ENCODE measurements around the gene AGT. TPM values are rescaled to one million over a fixed set of nuclear protein-coding genes. Genes with fewer than 3 reads are reported as not detected.

The AGT gene
- total and polyA plus RNA-seq, 8 donors = 1.1 to 23.4 (median 8.6) TPM

- ATAC-seq = peak in 2 of 4 donors; percentile 5 to 17
- H3K9me3 ChIP-seq = no peaks in the 10 kb centered on the region
- peaks cover 0 to 24% (median 3%) of the 10 kb centered on the region in 3 donors for H3K4me1 ChIP-seq
- H3K27ac ChIP-seq = no peak overlapping the region
- no peak for DNase-seq
- intact Hi-C loops (cut with DNase I) = no loop called here
- WGBS, 2 donors = 19% methylated on average over 4 of the region's 4 CpGs
- no peak for FAIRE-seq
- TF ChIP-seq, protein P1, sequence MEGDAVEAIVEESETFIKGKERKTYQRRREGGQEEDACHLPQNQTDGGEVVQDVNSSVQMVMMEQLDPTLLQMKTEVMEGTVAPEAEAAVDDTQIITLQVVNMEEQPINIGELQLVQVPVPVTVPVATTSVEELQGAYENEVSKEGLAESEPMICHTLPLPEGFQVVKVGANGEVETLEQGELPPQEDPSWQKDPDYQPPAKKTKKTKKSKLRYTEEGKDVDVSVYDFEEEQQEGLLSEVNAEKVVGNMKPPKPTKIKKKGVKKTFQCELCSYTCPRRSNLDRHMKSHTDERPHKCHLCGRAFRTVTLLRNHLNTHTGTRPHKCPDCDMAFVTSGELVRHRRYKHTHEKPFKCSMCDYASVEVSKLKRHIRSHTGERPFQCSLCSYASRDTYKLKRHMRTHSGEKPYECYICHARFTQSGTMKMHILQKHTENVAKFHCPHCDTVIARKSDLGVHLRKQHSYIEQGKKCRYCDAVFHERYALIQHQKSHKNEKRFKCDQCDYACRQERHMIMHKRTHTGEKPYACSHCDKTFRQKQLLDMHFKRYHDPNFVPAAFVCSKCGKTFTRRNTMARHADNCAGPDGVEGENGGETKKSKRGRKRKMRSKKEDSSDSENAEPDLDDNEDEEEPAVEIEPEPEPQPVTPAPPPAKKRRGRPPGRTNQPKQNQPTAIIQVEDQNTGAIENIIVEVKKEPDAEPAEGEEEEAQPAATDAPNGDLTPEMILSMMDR (IDR thresholded peaks at IDR 0.05) = no peak
- no peaks in the 10 kb centered on the region for H3K27me3 ChIP-seq
- peaks cover 0 to 40% (median 4%) of the 10 kb centered on the region in 3 donors for H3K36me3 ChIP-seq
- H3K4me3 ChIP-seq = no peak overlapping the region
Measured at GRCh38 chr1:230680300-230681025, 33.5 kb downstream of the AGT start.

DNA sequence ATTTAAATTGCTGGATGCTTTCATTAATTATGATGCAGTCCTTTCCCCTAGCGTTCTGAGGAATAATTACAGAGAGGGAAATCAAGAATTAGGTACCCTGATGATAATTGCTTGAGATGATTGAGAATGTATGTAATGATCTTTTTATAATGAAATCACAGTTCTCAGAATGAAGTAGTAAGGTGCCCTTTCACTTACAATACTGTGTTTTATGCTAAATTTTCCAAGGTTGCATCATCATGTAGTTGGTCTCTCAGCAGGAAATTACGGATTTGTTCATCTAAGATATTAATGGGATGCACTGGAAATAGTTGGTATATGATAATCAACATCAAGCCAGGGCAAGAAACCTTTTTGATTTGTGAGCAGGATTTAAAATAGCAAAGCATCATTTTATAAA lies 34.1 kb downstream of the AGT start:
- Histone ChIP-seq H3K4me3 (no peak overlapping the region), H3K4me1 (peaks cover 0 to 24% (median 3%) of the 10 kb centered on the region in 3 donors), H3K27me3 (no peaks in the 10 kb centered on the region), H3K36me3 (peaks cover 0 to 40% (median 4%) of the 10 kb centered on the region in 3 donors), H3K27ac (no peak overlapping the region), H3K9me3 (no peaks in the 10 kb centered on the region)
- DNase-seq (no peak), ATAC-seq (no peak), FAIRE-seq (no peak)
- TF ChIP-seq, protein P1 (IDR thresholded peaks at IDR 0.05) = no peak
- intact Hi-C loops (cut with DNase I) = no loop called here
- 95 to 99% methylated on average over 2 of the region's 2 CpGs for WGBS, 2 donors

DNA sequence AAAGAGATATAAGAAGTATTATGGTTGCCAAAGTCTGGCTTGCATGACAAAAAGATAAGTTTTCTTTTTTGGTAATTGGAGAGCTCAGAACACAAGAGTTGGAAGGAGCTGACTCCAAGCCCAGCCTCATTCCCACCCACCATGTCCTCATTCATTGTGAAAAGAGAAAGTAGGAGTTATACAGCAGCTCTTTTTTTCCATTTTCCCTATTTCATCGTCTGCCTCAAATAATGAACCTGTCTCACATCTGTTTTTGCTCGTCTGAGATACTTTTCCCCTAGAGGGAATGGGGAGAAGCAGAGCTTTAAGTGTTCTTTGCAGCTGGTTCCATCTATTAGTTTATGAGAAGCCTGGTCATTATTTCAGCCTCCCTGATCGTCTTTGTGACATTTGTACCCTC lies 34.7 kb downstream of the AGT start:
- 66 to 89% methylated on average over 3 of the region's 3 CpGs for WGBS, 2 donors
- DNase-seq (no peak), ATAC-seq (no peak), FAIRE-seq (no peak)
- no peaks in the 10 kb centered on the region for H3K27me3 ChIP-seq
- TF ChIP-seq, protein P1 (IDR thresholded peaks at IDR 0.05) = no peak
- peaks cover 0 to 35% (median 4%) of the 10 kb centered on the region in 3 donors for H3K36me3 ChIP-seq
- no peak overlapping the region for H3K4me3 ChIP-seq
- H3K4me1 ChIP-seq = peaks cover 0 to 24% (median 3%) of the 10 kb centered on the region in 3 donors
- no peak overlapping the region for H3K27ac ChIP-seq
- H3K9me3 ChIP-seq = no peaks in the 10 kb centered on the region
- intact Hi-C loops (cut with DNase I) = no loop called here

DNA sequence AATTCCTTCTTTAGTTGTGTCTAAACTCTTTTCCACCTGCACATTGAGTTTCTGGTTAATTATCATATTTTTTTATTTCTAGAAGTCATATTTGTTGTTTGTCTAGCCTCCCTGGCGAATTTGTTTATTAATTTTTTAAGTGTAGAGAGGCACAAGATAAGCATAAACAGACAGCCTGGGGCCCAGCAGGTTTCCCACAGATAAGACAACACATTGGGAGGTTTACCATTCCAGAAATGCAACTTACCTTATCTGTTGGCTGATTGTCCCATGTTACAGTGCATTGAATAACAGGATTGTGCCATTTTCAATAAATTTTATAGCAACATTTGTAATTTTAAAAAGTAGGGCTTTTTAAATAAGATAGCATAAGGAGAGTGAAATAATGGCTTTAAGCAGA lies 36.7 kb downstream of the AGT start:
- Histone ChIP-seq H3K27me3 (no peaks in the 10 kb centered on the region), H3K4me3 (no peak overlapping the region), H3K36me3 (peaks cover 0 to 30% (median 0%) of the 10 kb centered on the region in 3 donors), H3K9me3 (no peaks in the 10 kb centered on the region), H3K27ac (no peak overlapping the region), H3K4me1 (peaks cover 0 to 29% (median 3%) of the 10 kb centered on the region in 3 donors)
- WGBS, 2 donors = 79 to 87% methylated on average over 1 of the region's 1 CpG
- FAIRE-seq (no peak), ATAC-seq (no peak), DNase-seq (no peak)
- TF ChIP-seq, protein P1 (IDR thresholded peaks at IDR 0.05) = no peak
- intact Hi-C loops (cut with DNase I) = no loop called here

- H3K36me3 ChIP-seq = peaks cover 0 to 24% (median 2%) of the 10 kb centered on the region in 3 donors
- WGBS, 2 donors = 79 to 82% methylated on average over 2 of the region's 2 CpGs
Measured at GRCh38 chr1:230674581-230674980, 39.3 kb downstream of the AGT start.

More at GRCh38 chr1:230674581-230674980, 39.3 kb downstream of the AGT start:
- peak in 2 of 4 donors; percentile 14 to 17 for ATAC-seq
- no peak for FAIRE-seq
- Histone ChIP-seq H3K27ac (peak overlapping the region in 1 of 4 donors; percentile 24), H3K4me1 (peaks cover 0 to 8% (median 0%) of the 10 kb centered on the region in 3 donors), H3K9me3 (no peaks in the 10 kb centered on the region), H3K27me3 (no peaks in the 10 kb centered on the region), H3K4me3 (no peak overlapping the region)
- TF ChIP-seq, protein P1 (IDR thresholded peaks at IDR 0.05) = no peak
- DNase-seq = no peak
- intact Hi-C loops (cut with DNase I) = no loop called here

Measured in pancreas (tissue), 10 donors.